ENCODE measurements around the gene EFR3B.

The EFR3B gene

DNA sequence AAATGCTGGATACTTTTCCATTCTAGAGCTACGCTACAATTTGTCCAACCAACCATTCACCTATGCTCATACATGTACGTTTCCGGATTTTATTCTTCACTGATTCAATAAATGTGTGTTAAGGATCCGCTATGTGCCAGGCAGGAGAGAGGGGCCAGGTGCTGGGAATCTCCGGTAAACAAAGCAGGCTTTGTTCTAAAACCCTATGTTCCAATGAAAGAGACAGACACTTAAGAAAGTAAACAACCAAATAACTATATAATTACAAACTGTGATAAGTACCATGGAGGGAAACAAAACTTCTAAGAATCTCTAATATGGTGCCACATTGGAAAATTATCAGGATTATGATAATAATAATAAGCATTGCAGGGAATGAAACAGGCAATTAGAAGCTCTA, 148.7 kb downstream of the EFR3B start:
- no peak overlapping the region for H3K4me2 ChIP-seq (ENCODE audit: low read depth, low read length, poor library complexity, severe bottlenecking)
- no peaks in the 10 kb centered on the region for H3K9me3 ChIP-seq (ENCODE audit: insufficient read depth, low read length)
- TF ChIP-seq, protein P1, sequence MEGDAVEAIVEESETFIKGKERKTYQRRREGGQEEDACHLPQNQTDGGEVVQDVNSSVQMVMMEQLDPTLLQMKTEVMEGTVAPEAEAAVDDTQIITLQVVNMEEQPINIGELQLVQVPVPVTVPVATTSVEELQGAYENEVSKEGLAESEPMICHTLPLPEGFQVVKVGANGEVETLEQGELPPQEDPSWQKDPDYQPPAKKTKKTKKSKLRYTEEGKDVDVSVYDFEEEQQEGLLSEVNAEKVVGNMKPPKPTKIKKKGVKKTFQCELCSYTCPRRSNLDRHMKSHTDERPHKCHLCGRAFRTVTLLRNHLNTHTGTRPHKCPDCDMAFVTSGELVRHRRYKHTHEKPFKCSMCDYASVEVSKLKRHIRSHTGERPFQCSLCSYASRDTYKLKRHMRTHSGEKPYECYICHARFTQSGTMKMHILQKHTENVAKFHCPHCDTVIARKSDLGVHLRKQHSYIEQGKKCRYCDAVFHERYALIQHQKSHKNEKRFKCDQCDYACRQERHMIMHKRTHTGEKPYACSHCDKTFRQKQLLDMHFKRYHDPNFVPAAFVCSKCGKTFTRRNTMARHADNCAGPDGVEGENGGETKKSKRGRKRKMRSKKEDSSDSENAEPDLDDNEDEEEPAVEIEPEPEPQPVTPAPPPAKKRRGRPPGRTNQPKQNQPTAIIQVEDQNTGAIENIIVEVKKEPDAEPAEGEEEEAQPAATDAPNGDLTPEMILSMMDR (IDR thresholded peaks at IDR 0.05; ENCODE audit: insufficient read depth, low read length, poor library complexity, severe bottlenecking) = no peak
- TF ChIP-seq EZH2phosphoT487 (conservative IDR thresholded peaks at IDR 0.05; ENCODE audit: low read length) = no peak
- H3K9ac ChIP-seq (ENCODE audit: low read length) = no peak overlapping the region
- no peak overlapping the region for H3K27ac ChIP-seq (ENCODE audit: low read depth, low read length)
- H4K20me1 ChIP-seq (ENCODE audit: low read depth, low read length) = no peaks in the 10 kb centered on the region
- no peaks in the 10 kb centered on the region for H3K79me2 ChIP-seq (ENCODE audit: insufficient read depth, low read length)
- no peaks in the 10 kb centered on the region for H3K36me3 ChIP-seq (ENCODE audit: low read length)
- H3K4me3 ChIP-seq (ENCODE audit: insufficient read depth, low read length, poor library complexity, severe bottlenecking) = no peak overlapping the region
- H3K27me3 ChIP-seq (ENCODE audit: low read length) = no peaks in the 10 kb centered on the region
- H2AFZ ChIP-seq (ENCODE audit: low read depth, low read length, severe bottlenecking) = no peak overlapping the region
- H3F3A ChIP-seq (ENCODE audit: insufficient read depth) = no peaks in the 10 kb centered on the region
- H3K9me2 ChIP-seq (replicated peaks; ENCODE audit: insufficient read depth, low read length) = no peaks in the 10 kb centered on the region

DNA sequence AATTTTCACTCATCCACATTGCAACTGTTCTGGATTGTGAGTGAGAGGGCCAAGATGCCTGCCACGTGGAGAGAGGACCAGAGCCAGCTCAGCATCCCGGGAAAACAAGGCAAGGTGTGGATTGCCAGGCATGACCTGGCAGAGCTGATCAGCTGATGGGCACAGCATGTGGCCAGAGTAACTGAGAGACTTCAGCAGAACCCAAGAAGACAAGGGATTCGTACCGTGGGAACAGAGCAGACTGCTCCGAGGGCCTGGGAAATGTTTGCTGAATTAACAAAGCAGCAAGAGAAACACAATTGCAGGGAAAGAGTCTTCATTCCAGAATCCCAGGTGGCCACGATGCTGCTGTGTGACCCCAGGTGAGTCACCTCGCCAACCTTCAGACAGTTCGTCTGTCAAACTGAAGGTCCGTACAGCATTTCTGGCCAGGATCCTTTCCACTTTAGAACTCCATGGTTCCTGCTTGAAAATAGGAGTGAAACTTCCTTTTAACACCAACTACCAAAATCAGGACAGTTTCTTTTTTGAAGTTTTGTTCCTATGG, 152.8 kb downstream of the EFR3B start:
- H3K9ac ChIP-seq (ENCODE audit: low read length) = no peak overlapping the region
- no peaks in the 10 kb centered on the region for H3K79me2 ChIP-seq (ENCODE audit: insufficient read depth, low read length)
- H3K9me2 ChIP-seq (replicated peaks; ENCODE audit: insufficient read depth, low read length) = no peaks in the 10 kb centered on the region
- no peak overlapping the region for H2AFZ ChIP-seq (ENCODE audit: low read depth, low read length, severe bottlenecking)
- TF ChIP-seq, protein P1 (IDR thresholded peaks at IDR 0.05; ENCODE audit: insufficient read depth, low read length, poor library complexity, severe bottlenecking) = no peak
- no peak for TF ChIP-seq EZH2phosphoT487 (conservative IDR thresholded peaks at IDR 0.05; ENCODE audit: low read length)
- no peak overlapping the region for H3K27ac ChIP-seq (ENCODE audit: low read depth, low read length)
- no peaks in the 10 kb centered on the region for H3K27me3 ChIP-seq (ENCODE audit: low read length)
- no peaks in the 10 kb centered on the region for H3K36me3 ChIP-seq (ENCODE audit: low read length)
- no peak overlapping the region for H3K4me3 ChIP-seq (ENCODE audit: insufficient read depth, low read length, poor library complexity, severe bottlenecking)
- no peak overlapping the region for H3K4me2 ChIP-seq (ENCODE audit: low read depth, low read length, poor library complexity, severe bottlenecking)
- no peaks in the 10 kb centered on the region for H3F3A ChIP-seq (ENCODE audit: insufficient read depth)
- H3K9me3 ChIP-seq (ENCODE audit: insufficient read depth, low read length) = no peaks in the 10 kb centered on the region
- no peaks in the 10 kb centered on the region for H4K20me1 ChIP-seq (ENCODE audit: low read depth, low read length)

DNA sequence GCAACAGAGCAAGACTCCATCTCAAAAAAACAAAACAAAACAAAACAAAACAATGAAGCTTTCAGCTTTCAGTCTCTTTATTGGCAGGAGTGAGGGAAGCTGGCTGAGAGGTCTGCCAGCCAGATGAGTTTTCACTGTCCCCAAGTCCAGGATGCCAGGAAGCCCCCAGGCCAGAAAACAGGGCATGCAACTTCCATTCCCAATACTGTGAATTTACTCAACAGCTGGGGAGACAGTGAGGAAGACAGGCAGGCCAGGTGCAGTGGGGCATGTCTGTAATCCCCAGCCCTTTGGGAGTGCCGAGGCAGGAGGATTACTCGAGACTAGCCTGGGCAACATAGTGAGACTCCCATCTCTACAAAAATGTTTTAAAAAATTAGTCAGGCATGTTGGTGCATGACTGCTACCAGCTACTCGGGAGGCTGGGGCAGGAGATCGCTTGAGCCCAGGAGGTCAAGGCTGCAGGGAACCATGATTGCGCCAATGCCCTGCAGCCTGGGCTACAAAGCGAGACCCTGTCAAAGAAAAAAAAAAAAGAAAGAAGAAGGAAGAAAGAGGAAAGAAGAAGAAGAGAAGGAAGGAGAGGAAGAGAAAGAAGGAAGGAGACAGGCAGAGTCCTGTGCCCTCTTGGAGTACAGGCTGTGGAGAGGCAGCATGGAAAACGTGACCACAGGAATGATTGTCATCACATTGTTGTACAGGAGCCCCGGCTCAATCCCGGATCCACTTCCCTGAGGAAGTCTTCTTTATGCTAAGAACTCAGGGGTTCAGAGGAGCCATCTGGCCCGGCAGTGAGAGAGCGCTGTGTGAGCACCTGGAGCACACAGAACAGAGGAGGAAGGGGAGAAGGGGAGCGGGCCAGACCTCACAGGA, 155.7 kb downstream of the EFR3B start:
- no peaks in the 10 kb centered on the region for H3K9me2 ChIP-seq (replicated peaks; ENCODE audit: insufficient read depth, low read length)
- H2AFZ ChIP-seq (ENCODE audit: low read depth, low read length, severe bottlenecking) = no peak overlapping the region
- no peak overlapping the region for H3K9ac ChIP-seq (ENCODE audit: low read length)
- H4K20me1 ChIP-seq (ENCODE audit: low read depth, low read length) = no peaks in the 10 kb centered on the region
- no peaks in the 10 kb centered on the region for H3F3A ChIP-seq (ENCODE audit: insufficient read depth)
- no peak overlapping the region for H3K4me2 ChIP-seq (ENCODE audit: low read depth, low read length, poor library complexity, severe bottlenecking)
- H3K79me2 ChIP-seq (ENCODE audit: insufficient read depth, low read length) = no peaks in the 10 kb centered on the region
- H3K27me3 ChIP-seq (ENCODE audit: low read length) = no peaks in the 10 kb centered on the region
- no peaks in the 10 kb centered on the region for H3K36me3 ChIP-seq (ENCODE audit: low read length)
- H3K4me3 ChIP-seq (ENCODE audit: insufficient read depth, low read length, poor library complexity, severe bottlenecking) = no peak overlapping the region
- TF ChIP-seq, protein P1 (IDR thresholded peaks at IDR 0.05; ENCODE audit: insufficient read depth, low read length, poor library complexity, severe bottlenecking) = no peak
- no peak for TF ChIP-seq EZH2phosphoT487 (conservative IDR thresholded peaks at IDR 0.05; ENCODE audit: low read length)
- H3K9me3 ChIP-seq (ENCODE audit: insufficient read depth, low read length) = no peaks in the 10 kb centered on the region
- no peak overlapping the region for H3K27ac ChIP-seq (ENCODE audit: low read depth, low read length)
